Cerebellar nuclear complex (tissue), 1 donor: ENCODE data around the gene NHLRC1.

Experiments
- DNase-seq, 2 experiments: peaks; one replicate each; lab custom pipeline; 2025; lab: John Stamatoyannopoulos, UW

Gene NHLRC1

GRCh38 chr6:18139935-18140621 is 17.6 kb upstream of the NHLRC1 start:
- DNase-seq: no peak

- DNase-seq: no peak
These were observed 16.4 kb upstream of the NHLRC1 start for GRCh38 chr6:18138906-18139305.

- no peak for DNase-seq
These were observed 13.8 kb upstream of the NHLRC1 start for GRCh38 chr6:18136260-18136659.

- no peak for DNase-seq
These were observed 12.7 kb upstream of the NHLRC1 start for GRCh38 chr6:18135171-18135570.

GRCh38 chr6:18132346-18132745 is 9.9 kb upstream of the NHLRC1 start:
- DNase-seq: no peak

GRCh38 chr6:18126121-18126520 is 3.6 kb upstream of the NHLRC1 start:
- no peak for DNase-seq

GRCh38 chr6:18121580-18122127 is 823 bp downstream of the NHLRC1 start:
- no peak for DNase-seq

GRCh38 chr6:18119236-18119635 is 3.2 kb downstream of the NHLRC1 start:
- no peak for DNase-seq

- peak in 1 of 2 experiments; percentile 36 for DNase-seq
These were observed 4.1 kb downstream of the NHLRC1 start for GRCh38 chr6:18118330-18118729.

GRCh38 chr6:18117136-18117535 is 5.3 kb downstream of the NHLRC1 start:
- no peak for DNase-seq

GRCh38 chr6:18115356-18115755 is 7.1 kb downstream of the NHLRC1 start:
- no peak for DNase-seq

GRCh38 chr6:18110162-18110561 is 12.3 kb downstream of the NHLRC1 start:
- DNase-seq: no peak

- DNase-seq: no peak
These were observed 15.4 kb downstream of the NHLRC1 start for GRCh38 chr6:18107061-18107460.

GRCh38 chr6:18102783-18103509 is 19.5 kb downstream of the NHLRC1 start:
- peak in 1 of 2 experiments; percentile 9 for DNase-seq

- no peak for DNase-seq
These were observed 20.6 kb downstream of the NHLRC1 start for GRCh38 chr6:18101873-18102272.

GRCh38 chr6:18101271-18101670 is 21.2 kb downstream of the NHLRC1 start:
- DNase-seq: no peak

- DNase-seq: no peak
These were observed 22.2 kb downstream of the NHLRC1 start for GRCh38 chr6:18100296-18100695.

GRCh38 chr6:18099511-18099910 is 23.0 kb downstream of the NHLRC1 start:
- no peak for DNase-seq

GRCh38 chr6:18096423-18096822 is 26.1 kb downstream of the NHLRC1 start:
- DNase-seq: no peak

- DNase-seq: no peak
These were observed 31.1 kb downstream of the NHLRC1 start for GRCh38 chr6:18091382-18091781.

GRCh38 chr6:18090349-18090786 is 32.1 kb downstream of the NHLRC1 start:
- no peak for DNase-seq

GRCh38 chr6:18088419-18089296 is 33.8 kb downstream of the NHLRC1 start:
- no peak for DNase-seq
